ENCODE measurements around the gene ARHGEF12.

ARHGEF12 gene

DNA sequence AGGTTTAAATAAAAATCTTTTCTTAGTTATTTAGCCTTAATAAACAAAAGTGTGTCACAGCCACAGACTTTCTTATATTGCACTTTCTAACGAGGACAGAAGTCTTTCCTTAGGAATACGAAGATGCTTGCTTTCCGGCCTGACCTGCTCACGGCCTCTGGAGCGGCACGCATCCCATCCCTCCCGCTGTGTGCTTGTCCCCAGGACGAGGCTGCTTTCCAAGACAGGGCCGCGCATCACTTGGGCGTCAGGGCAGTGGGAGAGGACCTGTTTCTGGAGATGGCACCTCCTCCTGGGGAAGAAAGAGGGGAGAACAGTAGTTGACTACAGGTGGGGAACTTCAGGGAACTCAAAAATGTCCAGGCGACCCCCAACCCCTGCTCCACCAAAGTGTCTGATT lies 201.8 kb downstream of the ARHGEF12 start:
- no peak overlapping the region for H3K4me3 ChIP-seq (ENCODE audit: control insufficient read depth, low read depth, low read length)
- TF ChIP-seq CTCF (conservative IDR thresholded peaks at IDR 0.05; ENCODE audit: control insufficient read depth, insufficient read depth, low read depth, low read length): no peak
- no peak for DNase-seq (ENCODE audit: low read depth)

- TF ChIP-seq CTCF (conservative IDR thresholded peaks at IDR 0.05; ENCODE audit: control insufficient read depth, insufficient read depth, low read depth, low read length): no peak
- no peak for DNase-seq (ENCODE audit: low read depth)
- no peak overlapping the region for H3K4me3 ChIP-seq (ENCODE audit: control insufficient read depth, low read depth, low read length)
Observed at GRCh38 chr11:120538707-120539106, 202.5 kb downstream of the ARHGEF12 start.

Measured in fibroblast of mammary gland (primary cell).